ENCODE results near the gene DTX3.
A peak's percentile ranks its signal among the peaks of the same experiment; 100 is the strongest.

The DTX3 gene

DNA sequence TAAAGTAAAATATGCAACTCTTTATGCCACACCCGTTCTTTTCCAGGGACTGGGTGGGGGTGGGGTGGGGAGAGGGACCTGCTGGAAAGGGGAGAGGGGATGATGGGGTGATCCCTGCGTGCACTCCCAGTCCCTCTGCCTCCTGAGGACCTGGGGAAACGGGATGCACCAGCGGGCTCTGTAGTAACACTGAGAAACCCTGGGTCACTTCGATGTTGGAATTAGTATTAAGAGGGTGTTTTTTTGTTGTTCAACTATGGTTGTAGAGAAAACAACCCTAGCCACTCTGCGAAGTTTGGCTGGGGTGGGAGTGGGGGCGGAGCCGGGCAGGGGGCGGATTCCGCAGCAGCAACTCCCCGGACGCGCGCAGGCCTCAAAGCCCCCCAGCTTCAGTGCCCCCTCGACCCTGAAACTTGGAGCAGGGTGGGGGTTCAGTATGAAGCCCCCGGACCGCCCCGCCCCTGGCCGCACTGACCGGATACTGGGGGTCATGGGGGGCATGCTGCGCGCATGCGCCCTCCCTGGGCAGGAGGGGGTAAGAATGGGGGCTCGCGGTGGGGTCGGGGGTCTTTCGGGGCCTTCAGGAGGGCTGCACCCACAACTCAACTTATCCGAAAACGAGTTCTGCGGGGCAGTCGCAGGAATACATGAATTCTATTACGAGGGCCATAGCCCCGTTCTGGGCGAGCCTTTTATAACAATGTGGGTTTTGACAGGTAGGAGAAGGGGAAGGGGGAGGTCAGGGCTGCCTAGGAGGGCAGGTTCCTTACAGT, 5.3 kb downstream of the DTX3 start:
- H3K9ac ChIP-seq (ENCODE audit: low read depth, low read length) = no peak overlapping the region
- H2AFZ ChIP-seq (ENCODE audit: low read depth, low read length) = no peak overlapping the region
- H3K4me2 ChIP-seq (ENCODE audit: insufficient read depth, low read length) = no peak overlapping the region
- peaks cover 9% of the 10 kb centered on the region; the same call in 1 of the 2 replicates for H3K4me1 ChIP-seq (ENCODE audit: insufficient read depth, low read length)
- peaks cover 27% of the 10 kb centered on the region for H3K27me3 ChIP-seq (ENCODE audit: insufficient read depth, low read length, poor library complexity)
- H3K36me3 ChIP-seq (ENCODE audit: insufficient read depth, low read length) = no peaks in the 10 kb centered on the region
- H4K20me1 ChIP-seq (ENCODE audit: insufficient read depth, low read length) = no peaks in the 10 kb centered on the region
- no peak for TF ChIP-seq EZH2 (IDR thresholded peaks at IDR 0.05; ENCODE audit: borderline replicate concordance, low read depth, low read length, severe bottlenecking)
- TF ChIP-seq CTCF (IDR thresholded peaks at IDR 0.05; ENCODE audit: borderline replicate concordance, extremely low read depth, low read length, poor library complexity, severe bottlenecking) = no peak
- no peak overlapping the region for H3K27ac ChIP-seq (ENCODE audit: low read length)
- H3K4me3 ChIP-seq (ENCODE audit: low read depth in 1 of 2, low read length in 2 of 2) = no peak overlapping the region
- H3K79me2 ChIP-seq (ENCODE audit: insufficient read depth, low read length) = no peaks in the 10 kb centered on the region; the same call in 1 of the 2 replicates
- no peak for DNase-seq
- no peak for ATAC-seq (ENCODE audit: insufficient read depth, low read depth)
- H3K9me3 ChIP-seq (ENCODE audit: insufficient read depth, low read length, severe bottlenecking) = no peaks in the 10 kb centered on the region

DNA sequence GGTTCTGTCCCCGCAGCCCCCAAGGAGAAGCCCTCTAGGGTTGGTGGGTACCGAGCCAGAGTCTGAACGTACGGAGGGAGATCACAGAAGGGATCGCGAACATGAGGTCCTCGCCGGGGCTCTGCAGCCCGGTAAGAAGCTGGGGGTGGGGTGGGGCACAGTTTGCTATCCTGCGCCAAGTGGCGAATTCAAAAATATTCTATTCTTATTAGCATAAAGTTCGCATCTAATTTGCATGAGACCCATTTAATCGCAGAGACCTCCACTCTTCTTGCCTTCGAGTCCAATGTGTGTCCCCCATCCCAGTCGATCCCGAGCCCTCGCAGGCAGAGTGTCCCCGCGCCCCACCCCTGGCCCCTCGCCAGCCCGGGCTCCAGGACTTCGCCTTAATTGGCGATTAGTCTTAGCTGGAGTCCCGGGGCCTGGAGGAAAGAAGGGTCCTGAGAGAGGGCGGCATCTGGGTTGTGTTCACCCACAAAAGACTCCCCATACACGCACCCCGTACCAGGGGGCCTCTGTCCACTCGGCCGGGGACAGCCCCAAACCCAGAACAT, 6.0 kb downstream of the DTX3 start:
- no peaks in the 10 kb centered on the region for H3K36me3 ChIP-seq (ENCODE audit: insufficient read depth, low read length)
- no peak for ATAC-seq (ENCODE audit: insufficient read depth, low read depth)
- H3K9ac ChIP-seq (ENCODE audit: low read depth, low read length) = no peak overlapping the region
- TF ChIP-seq EZH2 (IDR thresholded peaks at IDR 0.05; ENCODE audit: borderline replicate concordance, low read depth, low read length, severe bottlenecking) (no peak), CTCF (IDR thresholded peaks at IDR 0.05; ENCODE audit: borderline replicate concordance, extremely low read depth, low read length, poor library complexity, severe bottlenecking) (no peak)
- no peak overlapping the region for H2AFZ ChIP-seq (ENCODE audit: low read depth, low read length)
- no peak for DNase-seq
- no peaks in the 10 kb centered on the region; the same call in 1 of the 2 replicates for H3K79me2 ChIP-seq (ENCODE audit: insufficient read depth, low read length)
- H3K27ac ChIP-seq (ENCODE audit: low read length) = no peak overlapping the region
- no peak overlapping the region for H3K4me3 ChIP-seq (ENCODE audit: low read depth in 1 of 2, low read length in 2 of 2)
- peaks cover 33% of the 10 kb centered on the region for H3K27me3 ChIP-seq (ENCODE audit: insufficient read depth, low read length, poor library complexity)
- no peak overlapping the region for H3K4me2 ChIP-seq (ENCODE audit: insufficient read depth, low read length)
- no peaks in the 10 kb centered on the region for H3K9me3 ChIP-seq (ENCODE audit: insufficient read depth, low read length, severe bottlenecking)
- no peaks in the 10 kb centered on the region for H4K20me1 ChIP-seq (ENCODE audit: insufficient read depth, low read length)
- H3K4me1 ChIP-seq (ENCODE audit: insufficient read depth, low read length) = peaks cover 2% of the 10 kb centered on the region; the same call in 1 of the 2 replicates

- H3K9ac ChIP-seq (ENCODE audit: low read depth, low read length) = no peak within 1 kb of the TSS
- H3K27me3 ChIP-seq (ENCODE audit: insufficient read depth, low read length, poor library complexity) = peaks cover 36% of the 10 kb centered on the region
- no peaks in the 10 kb centered on the region for H3K9me3 ChIP-seq (ENCODE audit: insufficient read depth, low read length, severe bottlenecking)
- 0 out of 3 replicates have a peak, but pooled peaks have one; percentile 21 for ATAC-seq (ENCODE audit: insufficient read depth, low read depth)
- H4K20me1 ChIP-seq (ENCODE audit: insufficient read depth, low read length) = no peaks in the 10 kb centered on the region
- H3K4me3 ChIP-seq (ENCODE audit: low read depth in 1 of 2, low read length in 2 of 2) = no peak within 1 kb of the TSS
- no peak within 1 kb of the TSS for H3K27ac ChIP-seq (ENCODE audit: low read length)
- no peaks in the 10 kb centered on the region for H3K4me1 ChIP-seq (ENCODE audit: insufficient read depth, low read length)
- H3K4me2 ChIP-seq (ENCODE audit: insufficient read depth, low read length) = no peak within 1 kb of the TSS
- H3K79me2 ChIP-seq (ENCODE audit: insufficient read depth, low read length) = no peaks in the 10 kb centered on the region
- no peak for DNase-seq
- TF ChIP-seq CTCF (IDR thresholded peaks at IDR 0.05; ENCODE audit: borderline replicate concordance, extremely low read depth, low read length, poor library complexity, severe bottlenecking) (no peak), EZH2 (IDR thresholded peaks at IDR 0.05; ENCODE audit: borderline replicate concordance, low read depth, low read length, severe bottlenecking) (no peak)
- no peak within 1 kb of the TSS for H2AFZ ChIP-seq (ENCODE audit: low read depth, low read length)
- H3K36me3 ChIP-seq (ENCODE audit: insufficient read depth, low read length) = no peaks in the 10 kb centered on the region
Measured at GRCh38 chr12:57611108-57611826, 6.6 kb downstream of the DTX3 start, which contains the start of gene ARHGEF25. Gene ARHGEF25 (plus strand): TSS chr12:57611435. CDS start chr12:57611895, 460 bp downstream.
